KOPT-K1 (cell line): ENCODE measurements around the gene EFL1.

Source experiments
- H3K27ac ChIP-seq: fragments of 200-600 bp; sonication (generic); 2 replicates; pipeline ENCODE4 v1.5.1; 2016; ENCODE audit warnings: antibody characterized with exemption, mild to moderate bottlenecking, low read depth, low read length; ENCODE audit not compliant: poor library complexity, severe bottlenecking
- H3K36me3 ChIP-seq: fragments of 200-600 bp; sonication (generic); 2 replicates; pipeline ENCODE4 v1.5.1; 2017; ENCODE audit warnings: antibody characterized with exemption, mild to moderate bottlenecking, low read length, moderate library complexity; ENCODE audit not compliant: insufficient read depth
- H3K9me3 ChIP-seq: fragments of 200-600 bp; sonication (generic); 2 replicates; pipeline ENCODE4 v1.5.1; 2017; ENCODE audit warnings: antibody characterized with exemption, low read length, mild to moderate bottlenecking; ENCODE audit not compliant: insufficient read depth, poor library complexity, severe bottlenecking

EFL1 gene

DNA sequence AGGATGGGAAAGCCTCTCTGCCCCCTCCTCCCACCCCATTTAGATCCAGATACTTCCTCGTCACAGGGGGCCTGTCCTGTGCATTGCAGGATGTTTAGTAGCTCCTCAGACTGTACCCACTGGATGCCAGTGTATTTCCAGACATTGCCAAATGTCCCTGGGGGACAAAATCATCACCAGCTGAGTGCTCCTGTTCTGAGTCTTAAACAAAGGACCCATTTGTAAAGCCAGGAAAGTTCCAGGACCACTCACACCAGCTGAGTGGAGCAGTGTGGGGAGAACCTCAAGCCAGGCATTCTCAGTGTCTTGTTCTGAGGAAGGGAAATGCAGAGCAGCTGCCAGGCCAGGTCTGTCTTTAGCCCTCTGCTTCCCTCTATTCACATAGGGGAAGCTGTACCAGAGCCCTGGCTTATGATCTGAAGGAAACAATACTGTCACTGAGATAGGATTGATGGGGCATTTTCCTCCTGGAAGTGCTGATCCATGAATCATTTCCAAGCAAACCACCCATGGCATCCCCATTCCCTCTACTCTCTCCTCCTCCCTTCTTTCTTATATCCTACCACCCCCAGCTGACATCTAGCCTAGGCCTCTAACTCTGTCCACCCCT, 149.3 kb downstream of the EFL1 start:
- Histone ChIP-seq H3K27ac (no peak overlapping the region), H3K36me3 (peaks cover 4% of the 10 kb centered on the region; the same call in 1 of the 2 replicates), H3K9me3 (no peaks in the 10 kb centered on the region)

GRCh38 chr15:82111918-82112317, 150.6 kb downstream of the EFL1 start:
- no peaks in the 10 kb centered on the region for H3K36me3 ChIP-seq
- H3K9me3 ChIP-seq, result no peaks in the 10 kb centered on the region
- H3K27ac ChIP-seq, result no peak overlapping the region

- no peaks in the 10 kb centered on the region for H3K9me3 ChIP-seq
- H3K27ac ChIP-seq, result no peak overlapping the region
- no peaks in the 10 kb centered on the region for H3K36me3 ChIP-seq
These were observed 152.4 kb downstream of the EFL1 start for GRCh38 chr15:82110144-82110543.

GRCh38 chr15:82108489-82109078, 153.9 kb downstream of the EFL1 start:
- H3K27ac ChIP-seq, result no peak overlapping the region

GRCh38 chr15:82106679-82107078, 155.9 kb downstream of the EFL1 start:
- H3K36me3 ChIP-seq, result no peaks in the 10 kb centered on the region
- no peaks in the 10 kb centered on the region for H3K9me3 ChIP-seq
- H3K27ac ChIP-seq, result no peak overlapping the region

More at GRCh38 chr15:82108489-82109078, 153.9 kb downstream of the EFL1 start:
- H3K9me3 ChIP-seq, result no peaks in the 10 kb centered on the region
- H3K36me3 ChIP-seq, result no peaks in the 10 kb centered on the region

DNA sequence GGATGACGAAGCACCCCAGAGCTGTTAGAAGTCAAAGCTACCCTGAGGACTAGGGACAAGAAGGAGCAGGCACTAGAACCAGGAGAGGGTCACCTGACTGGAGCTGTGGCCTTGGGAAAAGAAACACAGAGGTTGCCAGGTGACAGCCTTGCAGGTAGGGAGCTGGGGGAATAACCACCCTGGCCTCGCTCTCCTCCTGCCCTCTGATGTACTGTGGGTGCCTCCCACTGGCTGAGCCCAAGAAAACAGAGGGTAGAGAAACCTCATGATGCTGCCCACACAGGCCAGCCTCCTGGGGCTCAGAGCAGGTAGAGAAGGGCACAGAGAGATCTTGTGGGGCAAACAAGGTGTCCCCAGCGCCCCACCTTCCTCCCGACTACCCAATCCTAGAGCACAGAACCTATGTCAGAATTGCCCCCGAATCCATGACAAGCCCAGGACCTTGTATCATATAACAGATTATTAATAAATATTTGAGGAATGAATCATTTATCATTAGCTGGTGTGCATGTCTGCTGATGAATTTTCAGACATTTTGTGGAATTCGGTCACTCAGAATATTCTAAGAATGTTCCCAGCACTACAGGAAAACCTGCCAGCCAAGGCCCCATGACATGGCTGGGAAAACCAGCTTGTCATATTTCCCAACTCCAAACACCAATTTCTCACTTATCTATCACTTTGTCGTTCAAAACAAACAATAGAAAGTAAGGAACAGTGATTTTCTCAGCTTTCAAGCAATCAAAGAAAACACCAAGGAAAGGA, 156.9 kb downstream of the EFL1 start:
- H3K36me3 ChIP-seq, result no peaks in the 10 kb centered on the region
- H3K9me3 ChIP-seq, result no peaks in the 10 kb centered on the region
- no peak overlapping the region for H3K27ac ChIP-seq

- Histone ChIP-seq H3K27ac (no peak overlapping the region), H3K9me3 (no peaks in the 10 kb centered on the region), H3K36me3 (no peaks in the 10 kb centered on the region)
These were observed 159.1 kb downstream of the EFL1 start for GRCh38 chr15:82103468-82103867.

GRCh38 chr15:82100111-82100929, 162.2 kb downstream of the EFL1 start:
- no peak overlapping the region for H3K27ac ChIP-seq
- no peaks in the 10 kb centered on the region for H3K36me3 ChIP-seq
- no peaks in the 10 kb centered on the region for H3K9me3 ChIP-seq

GRCh38 chr15:82098674-82099073, 163.9 kb downstream of the EFL1 start:
- Histone ChIP-seq H3K36me3 (no peaks in the 10 kb centered on the region), H3K9me3 (no peaks in the 10 kb centered on the region), H3K27ac (no peak overlapping the region)

- Histone ChIP-seq H3K9me3 (no peaks in the 10 kb centered on the region), H3K27ac (no peak overlapping the region), H3K36me3 (no peaks in the 10 kb centered on the region)
These were observed 166.7 kb downstream of the EFL1 start for GRCh38 chr15:82095803-82096202.

- no peak overlapping the region for H3K27ac ChIP-seq
- H3K36me3 ChIP-seq, result no peaks in the 10 kb centered on the region
- H3K9me3 ChIP-seq, result no peaks in the 10 kb centered on the region
These were observed 168.7 kb downstream of the EFL1 start for GRCh38 chr15:82093774-82094211.

DNA sequence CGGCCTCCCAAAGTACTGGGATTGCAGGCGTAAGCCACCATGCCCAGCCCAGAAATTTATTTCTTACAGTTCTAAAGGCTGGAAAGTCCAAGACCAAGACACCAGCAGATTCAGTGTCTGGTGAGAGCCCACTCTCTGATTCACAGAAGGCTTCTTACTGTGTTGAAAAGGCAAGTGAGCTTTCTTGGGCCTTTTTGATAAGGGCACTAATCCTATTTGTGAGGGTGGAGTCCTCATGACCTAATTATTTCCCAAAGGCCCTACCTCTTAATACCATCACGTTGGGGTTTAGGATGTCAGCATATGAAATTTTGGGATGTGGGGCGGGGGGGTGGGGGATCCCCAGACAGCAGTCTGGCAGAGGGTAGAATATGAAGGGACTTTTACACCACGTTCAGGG, 169.2 kb downstream of the EFL1 start:
- no peaks in the 10 kb centered on the region for H3K9me3 ChIP-seq
- no peak overlapping the region for H3K27ac ChIP-seq

DNA sequence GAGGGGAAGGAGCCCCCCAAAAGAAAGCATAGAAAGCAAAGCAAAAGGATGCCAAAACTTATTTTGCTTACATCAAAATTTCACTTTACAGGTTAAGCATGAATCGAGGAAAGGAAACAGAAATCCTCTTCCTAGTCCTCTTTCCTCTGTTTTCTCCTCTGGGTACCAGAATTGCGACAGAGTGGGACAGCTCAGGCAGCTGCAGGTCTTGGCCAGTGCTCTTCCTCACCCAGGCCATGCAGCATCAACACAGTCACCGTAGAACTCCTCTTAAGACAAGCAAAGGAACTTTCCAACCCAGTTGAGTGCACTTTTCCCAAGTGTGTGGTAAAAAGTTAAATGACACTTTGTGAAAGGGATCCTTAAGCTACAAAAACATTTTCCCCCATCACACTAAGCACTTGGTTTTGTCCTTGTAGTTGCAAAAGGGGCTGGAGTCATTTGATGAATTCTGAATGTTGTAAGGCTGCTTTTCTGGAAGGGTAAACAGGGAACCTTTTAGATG, 170.8 kb downstream of the EFL1 start:
- Histone ChIP-seq H3K27ac (no peak overlapping the region), H3K36me3 (no peaks in the 10 kb centered on the region), H3K9me3 (no peaks in the 10 kb centered on the region)

More for the DNA sequence above, 169.2 kb downstream of the EFL1 start:
- no peaks in the 10 kb centered on the region for H3K36me3 ChIP-seq

DNA sequence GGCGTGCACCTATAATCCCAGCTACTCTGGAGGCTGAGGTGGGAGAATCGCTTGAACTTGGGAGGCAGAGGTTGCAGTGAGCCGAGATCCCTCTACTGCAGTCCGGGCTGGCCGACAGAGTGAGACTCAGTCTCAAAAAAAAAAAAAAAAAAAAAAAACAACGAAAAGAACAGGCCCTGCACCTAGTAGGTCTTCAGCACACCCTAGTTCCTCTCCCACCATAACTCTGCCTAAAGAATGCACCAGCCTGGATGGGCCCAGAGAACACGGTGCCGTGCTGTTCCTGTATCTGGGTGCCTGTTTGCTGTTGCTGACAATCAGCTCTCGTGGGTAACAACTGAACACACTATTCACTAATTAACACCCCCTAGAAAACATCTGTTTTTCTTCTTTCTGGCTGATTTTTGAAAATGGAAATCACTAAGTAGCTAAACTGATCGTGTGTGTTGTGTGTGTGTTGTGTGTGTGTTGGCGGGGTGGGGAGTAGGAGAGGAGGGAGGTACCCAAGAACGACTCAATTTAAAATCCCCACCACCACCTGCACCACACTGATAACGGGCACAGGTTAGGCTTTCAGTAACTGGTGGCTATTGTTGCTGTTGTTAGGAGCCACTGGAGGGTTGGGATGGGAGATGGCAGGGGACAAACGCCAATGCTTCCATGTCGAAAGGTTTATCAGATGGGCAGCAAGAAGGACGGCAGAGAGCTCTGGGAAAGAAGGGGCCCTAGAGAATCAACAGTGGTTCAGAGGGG, 176.1 kb downstream of the EFL1 start:
- Histone ChIP-seq H3K9me3 (no peaks in the 10 kb centered on the region), H3K36me3 (no peaks in the 10 kb centered on the region), H3K27ac (no peak overlapping the region)
